HCT116 (cell line): ENCODE data around the gene GIGYF1. TPM values are rescaled to one million over a fixed set of nuclear protein-coding genes. Genes with fewer than 3 reads are reported as not detected.
"Not testable (repeated sequence)": the region's sequence is repeated elsewhere in the genome, so short reads cannot be mapped to it uniquely, and the experiment has no call there.

Experiments used
- ATAC-seq: fragments of 200-7000 bp; cut with Tn5 transposase; 2 replicates; pipeline ENCODE4 v1.9.1; 2020; ENCODE audit warnings: mild to moderate bottlenecking, moderate library complexity
- BruUV-seq: library from RNA; stranded (reverse); fragments of 400-500 nt; replicated peaks from 2 replicates; lab custom pipeline; 2021; lab: Mats Ljungman, UMichigan
- CTCF ChIA-PET: fragments of 300-600 bp; sonication (Branson Sonifier 250); formaldehyde crosslinking; loops from one replicate; lab custom pipeline; 2021; ENCODE audit warnings: antibody characterized with exemption; lab: Charles Lee
- POLR2A ChIA-PET: fragments of 300-600, 350-600 bp; sonication (Branson Sonifier 250); formaldehyde crosslinking; loops from one replicate; lab custom pipeline; 2021; ENCODE audit warnings: antibody characterized with exemption; lab: Charles Lee
- RAD21 ChIA-PET, 2 experiments: fragments of 300-600 bp; sonication (Branson Sonifier 250); formaldehyde crosslinking; loops; one replicate each; lab custom pipeline; 2023; ENCODE audit warnings: low total read pairs in 2 of 2; ENCODE audit not compliant: uncharacterized antibody in 2 of 2, unreplicated experiment in 2 of 2, low non-redundant PET in 1 of 2; lab: Charles Lee
- DNase-seq: peaks from one replicate; pipeline ENCODE4 v3.0.0-alpha.2; 2010; ENCODE audit warnings: low read depth, low spot score
- H2AFZ ChIP-seq: fragments of 200-600 bp; shearing (Covaris generic), sonication (generic); 2 replicates; pipeline ENCODE4 v1.6.1; 2017; ENCODE audit warnings: low read depth, mixed run types, mixed read lengths, antibody characterized with exemption, low read length; ENCODE audit not compliant: poor library complexity, severe bottlenecking
- H3K27ac ChIP-seq: 2 replicates; pipeline ENCODE4 v1.5.1; 2012; ENCODE audit warnings: low read depth, low read length
- H3K27me3 ChIP-seq: fragments of 200-600 bp; sonication (generic); 2 replicates; pipeline ENCODE4 v1.6.1; 2016; ENCODE audit warnings: mixed run types, low read length, mixed read lengths; ENCODE audit not compliant: insufficient read depth
- H3K36me3 ChIP-seq, 2 experiments: fragments of 200-500 bp in 1 of 2; fragments of 200-600 bp in 1 of 2; sonication (Bioruptor generic) in 1 of 2; sonication (generic) in 1 of 2; 2 replicates each; pipeline versions ENCODE4 v1.5.1 to v1.6.1; 2014 to 2016; ENCODE audit warnings: low read length in 2 of 2, inconsistent platforms in 1 of 2, mixed read lengths in 1 of 2, mixed run types in 1 of 2; ENCODE audit not compliant: insufficient read depth in 2 of 2, control insufficient read depth in 1 of 2
- H3K4me1 ChIP-seq, 2 experiments: fragments of 200-600 bp in 1 of 2; sonication (generic) in 1 of 2; 2 replicates each; pipeline versions ENCODE4 v1.5.1 to v1.6.1; 2012 to 2017; ENCODE audit warnings: low read length in 2 of 2, inconsistent platforms in 1 of 2, mild to moderate bottlenecking in 1 of 2, mixed read lengths in 1 of 2, mixed run types in 1 of 2, moderate library complexity in 1 of 2; ENCODE audit not compliant: insufficient read depth in 2 of 2, control insufficient read depth in 1 of 2
- H3K4me2 ChIP-seq: fragments of 200-600 bp; sonication (generic); 2 replicates; pipeline ENCODE4 v1.6.1; 2017; ENCODE audit warnings: mixed run types, low read length, mixed read lengths
- H3K4me3 ChIP-seq, 2 experiments: fragments of 200-600 bp in 1 of 2; sonication (generic) in 1 of 2; replicated peaks in 1 of 2; 2 replicates each; pipeline ENCODE4 v1.5.1; 2011 to 2016; ENCODE audit warnings: low read length in 2 of 2, control low read depth in 1 of 2, low read depth in 1 of 2, mild to moderate bottlenecking in 1 of 2, mixed read lengths in 1 of 2, mixed run types in 1 of 2
- H3K79me2 ChIP-seq: fragments of 200-600 bp; sonication (generic); 2 replicates; pipeline ENCODE4 v1.6.1; 2017; ENCODE audit warnings: mild to moderate bottlenecking, mixed run types, low read length, moderate library complexity, mixed read lengths; ENCODE audit not compliant: insufficient read depth
- H3K9ac ChIP-seq: fragments of 200-600 bp; sonication (generic); 2 replicates; pipeline ENCODE4 v1.6.1; 2016; ENCODE audit warnings: low read length, mixed read lengths
- H3K9me2 ChIP-seq: fragments of 200-600 bp; sonication (generic), shearing (Covaris generic); 2 replicates; pipeline ENCODE4 v1.6.1; 2017; ENCODE audit warnings: mixed run types, mild to moderate bottlenecking, moderate library complexity; ENCODE audit not compliant: insufficient read depth
- H3K9me3 ChIP-seq, 2 experiments: fragments of 200-500 bp in 1 of 2; fragments of 200-600 bp in 1 of 2; sonication (Bioruptor generic) in 1 of 2; sonication (generic) in 1 of 2; 2 replicates each; pipeline ENCODE4 v1.6.1; 2014 to 2017; ENCODE audit warnings: low read length in 2 of 2, mixed read lengths in 2 of 2, inconsistent platforms in 1 of 2, low read depth in 1 of 2, mild to moderate bottlenecking in 1 of 2, mixed run types in 1 of 2, moderate library complexity in 1 of 2; ENCODE audit not compliant: control insufficient read depth in 1 of 2, insufficient read depth in 1 of 2
- H4K20me1 ChIP-seq: fragments of 200-600 bp; sonication (generic), shearing (Covaris generic); 2 replicates; pipeline ENCODE4 v1.6.1; 2017; ENCODE audit warnings: mixed run types, mild to moderate bottlenecking, moderate library complexity; ENCODE audit not compliant: insufficient read depth
- RAD21 ChIP-seq: IDR thresholded peaks from 2 replicates; pipeline ENCODE4 v1.6.1; 2012; ENCODE audit warnings: low read depth, mild to moderate bottlenecking
- intact Hi-C: fragments of 100-400 bp; cut with micrococcal nuclease; formaldehyde crosslinking; loops from 2 replicates; pipeline ENCODE4 v1.10.0; 2022
- total RNA-seq: library from RNA; stranded (reverse); gene quantifications from one replicate; pipeline ENCODE4 v1.2.1, GENCODE V29; 2021; ENCODE audit not compliant: unreplicated experiment
- TF ChIP-seq, protein P1 (sequence below): IDR thresholded peaks from 2 replicates; pipeline ENCODE4 v1.6.1; 2011; ENCODE audit warnings: mild to moderate bottlenecking, low read length, moderate library complexity; ENCODE audit not compliant: insufficient replicate concordance; ENCODE audit errors: extremely low read depth

The GIGYF1 gene
- total RNA-seq, 1 experiment from 2014 or later, result 59.7 TPM

DNA sequence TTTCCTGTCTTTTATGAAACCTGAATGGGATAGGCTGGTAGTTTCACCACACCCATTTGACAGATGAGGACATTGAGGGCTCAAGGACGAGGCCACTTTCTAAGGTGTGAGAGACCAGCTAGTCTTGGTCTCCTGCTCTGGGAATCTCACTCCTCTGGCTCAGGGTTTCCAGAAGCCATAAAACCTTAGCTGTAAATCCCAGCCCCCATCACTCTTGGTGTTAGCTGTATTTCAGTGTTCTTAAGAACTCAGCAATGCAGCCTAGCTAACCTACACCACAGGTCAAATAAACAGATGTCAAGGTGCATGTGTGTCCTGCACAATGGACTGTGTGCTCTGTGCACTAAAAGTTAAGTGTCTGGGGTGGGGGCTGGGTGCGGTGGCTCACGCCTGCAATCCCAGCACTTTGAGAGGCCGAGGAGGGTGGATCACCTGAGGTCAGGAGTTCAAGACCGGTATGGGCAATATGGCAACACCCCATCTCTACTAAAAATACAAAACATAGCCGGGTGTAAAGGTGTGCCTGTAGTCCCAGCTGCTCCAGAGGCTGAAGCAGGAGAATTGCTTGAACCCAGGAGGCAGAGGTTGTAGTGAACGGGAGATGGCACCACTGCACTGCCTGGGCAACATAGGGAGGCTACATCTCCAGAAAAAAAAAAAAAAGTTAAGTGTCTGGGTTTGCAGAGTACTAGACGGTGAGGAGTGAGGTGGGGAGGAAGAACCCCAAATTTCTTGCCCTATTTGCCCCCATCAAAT, 25.7 kb upstream of the GIGYF1 start:
- no peaks in the 10 kb centered on the region for H3K79me2 ChIP-seq
- intact Hi-C loops, result no loop called here
- ATAC-seq (no peak; the same call in 1 of the 2 replicates), DNase-seq (no peak)
- H3K36me3 ChIP-seq, result no peaks in the 10 kb centered on the region
- H3K4me1 ChIP-seq, result no peaks in the 10 kb centered on the region
- no TSS peak for BruUV-seq
- H3K4me2 ChIP-seq, result no peak overlapping the region
- ChIA-PET RAD21 (no interaction called here), CTCF (no interaction called here), POLR2A (no interaction called here)
- no peak overlapping the region for H2AFZ ChIP-seq
- no peak overlapping the region for H3K9ac ChIP-seq
- H3K9me3 ChIP-seq, result peaks cover 0 to 3% of the 10 kb centered on the region in 2 experiments; a peak in 1 of 4 replicates
- no peak overlapping the region for H3K27ac ChIP-seq
- TF ChIP-seq, protein P1, sequence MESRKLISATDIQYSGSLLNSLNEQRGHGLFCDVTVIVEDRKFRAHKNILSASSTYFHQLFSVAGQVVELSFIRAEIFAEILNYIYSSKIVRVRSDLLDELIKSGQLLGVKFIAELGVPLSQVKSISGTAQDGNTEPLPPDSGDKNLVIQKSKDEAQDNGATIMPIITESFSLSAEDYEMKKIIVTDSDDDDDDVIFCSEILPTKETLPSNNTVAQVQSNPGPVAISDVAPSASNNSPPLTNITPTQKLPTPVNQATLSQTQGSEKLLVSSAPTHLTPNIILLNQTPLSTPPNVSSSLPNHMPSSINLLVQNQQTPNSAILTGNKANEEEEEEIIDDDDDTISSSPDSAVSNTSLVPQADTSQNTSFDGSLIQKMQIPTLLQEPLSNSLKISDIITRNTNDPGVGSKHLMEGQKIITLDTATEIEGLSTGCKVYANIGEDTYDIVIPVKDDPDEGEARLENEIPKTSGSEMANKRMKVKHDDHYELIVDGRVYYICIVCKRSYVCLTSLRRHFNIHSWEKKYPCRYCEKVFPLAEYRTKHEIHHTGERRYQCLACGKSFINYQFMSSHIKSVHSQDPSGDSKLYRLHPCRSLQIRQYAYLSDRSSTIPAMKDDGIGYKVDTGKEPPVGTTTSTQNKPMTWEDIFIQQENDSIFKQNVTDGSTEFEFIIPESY, result no peak
- 0 out of 2 replicates have a peak, but pooled peaks have one; percentile 21 for TF ChIP-seq RAD21
- no peak overlapping the region for H3K4me3 ChIP-seq
- H3K9me2 ChIP-seq, result no peaks in the 10 kb centered on the region
- H3K27me3 ChIP-seq, result no peaks in the 10 kb centered on the region
- no peaks in the 10 kb centered on the region for H4K20me1 ChIP-seq

DNA sequence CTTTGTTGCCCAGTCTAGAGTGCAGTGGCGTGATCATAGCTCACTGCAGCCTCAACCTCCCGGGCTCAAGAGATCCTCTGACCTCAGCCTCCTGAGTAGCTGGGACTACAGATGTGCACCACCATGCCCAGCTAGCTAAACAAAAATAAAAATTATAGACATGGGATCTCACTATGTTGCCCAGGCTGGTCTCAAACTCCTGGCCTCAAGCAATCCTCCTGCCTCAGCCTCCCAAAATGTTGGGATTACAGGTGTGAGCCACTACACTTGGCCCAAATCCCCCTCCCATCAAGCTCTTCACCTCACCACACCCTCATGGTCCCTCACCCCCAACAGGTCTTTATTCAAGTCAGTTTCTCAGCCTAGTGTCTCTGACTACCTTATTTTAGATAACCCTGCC, 23.0 kb upstream of the GIGYF1 start:
- H3K4me3 ChIP-seq, H3K9me2 ChIP-seq, DNase-seq, H3K4me1 ChIP-seq, ATAC-seq, H3K27me3 ChIP-seq, H3K36me3 ChIP-seq, H3K4me2 ChIP-seq, intact Hi-C loops, H3K9me3 ChIP-seq, BruUV-seq, H4K20me1 ChIP-seq, RAD21 ChIA-PET, H3K9ac ChIP-seq, H3K27ac ChIP-seq, H2AFZ ChIP-seq, POLR2A ChIA-PET, H3K79me2 ChIP-seq: not testable (repeated sequence)
- CTCF ChIA-PET, result interaction anchor here (1.4 kb wide), 1 partner anchor 9 kb away, joined by 3 read pairs; no protein-coding TSS in a partner anchor
